ENCODE data around the gene APMAP.

- no peak for TF ChIP-seq ZNF703 (CRISPR knock-in tag; IDR thresholded peaks at IDR 0.05; ENCODE audit: borderline replicate concordance)
- TF ChIP-seq, protein P1, sequence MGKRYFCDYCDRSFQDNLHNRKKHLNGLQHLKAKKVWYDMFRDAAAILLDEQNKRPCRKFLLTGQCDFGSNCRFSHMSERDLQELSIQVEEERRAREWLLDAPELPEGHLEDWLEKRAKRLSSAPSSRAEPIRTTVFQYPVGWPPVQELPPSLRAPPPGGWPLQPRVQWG (CRISPR knock-in tag; IDR thresholded peaks at IDR 0.05; ENCODE audit: borderline replicate concordance, low read depth), result no peak
- TF ChIP-seq POLR2A (IDR thresholded peaks at IDR 0.05; ENCODE audit: insufficient read depth in 1 of 2, low read depth in 2 of 2, low read length in 2 of 2), result no peak
- TF ChIP-seq, protein P2, sequence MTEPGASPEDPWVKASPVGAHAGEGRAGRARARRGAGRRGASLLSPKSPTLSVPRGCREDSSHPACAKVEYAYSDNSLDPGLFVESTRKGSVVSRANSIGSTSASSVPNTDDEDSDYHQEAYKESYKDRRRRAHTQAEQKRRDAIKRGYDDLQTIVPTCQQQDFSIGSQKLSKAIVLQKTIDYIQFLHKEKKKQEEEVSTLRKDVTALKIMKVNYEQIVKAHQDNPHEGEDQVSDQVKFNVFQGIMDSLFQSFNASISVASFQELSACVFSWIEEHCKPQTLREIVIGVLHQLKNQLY (CRISPR knock-in tag; IDR thresholded peaks at IDR 0.05), result no peak
- TF ChIP-seq, protein P3, sequence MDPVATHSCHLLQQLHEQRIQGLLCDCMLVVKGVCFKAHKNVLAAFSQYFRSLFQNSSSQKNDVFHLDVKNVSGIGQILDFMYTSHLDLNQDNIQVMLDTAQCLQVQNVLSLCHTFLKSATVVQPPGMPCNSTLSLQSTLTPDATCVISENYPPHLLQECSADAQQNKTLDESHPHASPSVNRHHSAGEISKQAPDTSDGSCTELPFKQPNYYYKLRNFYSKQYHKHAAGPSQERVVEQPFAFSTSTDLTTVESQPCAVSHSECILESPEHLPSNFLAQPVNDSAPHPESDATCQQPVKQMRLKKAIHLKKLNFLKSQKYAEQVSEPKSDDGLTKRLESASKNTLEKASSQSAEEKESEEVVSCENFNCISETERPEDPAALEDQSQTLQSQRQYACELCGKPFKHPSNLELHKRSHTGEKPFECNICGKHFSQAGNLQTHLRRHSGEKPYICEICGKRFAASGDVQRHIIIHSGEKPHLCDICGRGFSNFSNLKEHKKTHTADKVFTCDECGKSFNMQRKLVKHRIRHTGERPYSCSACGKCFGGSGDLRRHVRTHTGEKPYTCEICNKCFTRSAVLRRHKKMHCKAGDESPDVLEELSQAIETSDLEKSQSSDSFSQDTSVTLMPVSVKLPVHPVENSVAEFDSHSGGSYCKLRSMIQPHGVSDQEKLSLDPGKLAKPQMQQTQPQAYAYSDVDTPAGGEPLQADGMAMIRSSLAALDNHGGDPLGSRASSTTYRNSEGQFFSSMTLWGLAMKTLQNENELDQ (CRISPR knock-in tag; IDR thresholded peaks at IDR 0.05; ENCODE audit: borderline replicate concordance), result no peak
- TF ChIP-seq, protein P4, sequence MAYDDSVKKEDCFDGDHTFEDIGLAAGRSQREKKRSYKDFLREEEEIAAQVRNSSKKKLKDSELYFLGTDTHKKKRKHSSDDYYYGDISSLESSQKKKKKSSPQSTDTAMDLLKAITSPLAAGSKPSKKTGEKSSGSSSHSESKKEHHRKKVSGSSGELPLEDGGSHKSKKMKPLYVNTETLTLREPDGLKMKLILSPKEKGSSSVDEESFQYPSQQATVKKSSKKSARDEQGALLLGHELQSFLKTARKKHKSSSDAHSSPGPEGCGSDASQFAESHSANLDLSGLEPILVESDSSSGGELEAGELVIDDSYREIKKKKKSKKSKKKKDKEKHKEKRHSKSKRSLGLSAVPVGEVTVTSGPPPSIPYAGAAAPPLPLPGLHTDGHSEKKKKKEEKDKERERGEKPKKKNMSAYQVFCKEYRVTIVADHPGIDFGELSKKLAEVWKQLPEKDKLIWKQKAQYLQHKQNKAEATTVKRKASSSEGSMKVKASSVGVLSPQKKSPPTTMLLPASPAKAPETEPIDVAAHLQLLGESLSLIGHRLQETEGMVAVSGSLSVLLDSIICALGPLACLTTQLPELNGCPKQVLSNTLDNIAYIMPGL (CRISPR knock-in tag; IDR thresholded peaks at IDR 0.05; ENCODE audit: borderline replicate concordance in 1 of 2, low read depth in 1 of 2), result no peak
These were observed 48.8 kb downstream of the APMAP start for GRCh38 chr20:24943731-24944130.

Data from HepG2 (cell line).